ENCODE results near the gene TMEM132D.

TMEM132D gene

GRCh38 chr12:129102233-129102632 is 801.6 kb downstream of the TMEM132D start:
- no peak for DNase-seq (ENCODE audit: low spot score)

GRCh38 chr12:129101816-129102215 is 802.0 kb downstream of the TMEM132D start:
- no peak for DNase-seq (ENCODE audit: low spot score)

DNA sequence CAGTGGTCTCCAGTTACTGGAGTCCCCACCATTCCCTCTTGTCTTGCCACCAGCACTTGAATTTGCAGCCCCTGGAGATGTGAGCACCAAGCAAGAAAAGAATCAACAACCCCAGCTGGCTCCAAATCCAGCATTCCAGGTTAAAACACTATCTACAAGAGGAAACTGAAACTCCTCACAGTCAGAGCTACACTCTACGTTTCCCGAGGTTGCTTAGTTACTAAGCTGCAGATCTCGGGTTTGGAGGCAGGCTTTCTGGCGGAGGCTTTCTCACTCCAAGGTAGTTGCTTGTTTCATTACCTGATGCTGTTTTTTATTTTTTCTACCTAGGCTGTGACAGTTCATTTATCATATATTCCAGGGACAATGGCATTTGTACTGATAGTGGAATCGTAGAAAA is 802.4 kb downstream of the TMEM132D start:
- no peak for DNase-seq (ENCODE audit: low spot score)

- no peak for DNase-seq (ENCODE audit: low spot score)
Observed at GRCh38 chr12:129097451-129097850, 806.4 kb downstream of the TMEM132D start.

GRCh38 chr12:129096968-129097367 is 806.9 kb downstream of the TMEM132D start:
- DNase-seq (ENCODE audit: low spot score) = no peak

DNA sequence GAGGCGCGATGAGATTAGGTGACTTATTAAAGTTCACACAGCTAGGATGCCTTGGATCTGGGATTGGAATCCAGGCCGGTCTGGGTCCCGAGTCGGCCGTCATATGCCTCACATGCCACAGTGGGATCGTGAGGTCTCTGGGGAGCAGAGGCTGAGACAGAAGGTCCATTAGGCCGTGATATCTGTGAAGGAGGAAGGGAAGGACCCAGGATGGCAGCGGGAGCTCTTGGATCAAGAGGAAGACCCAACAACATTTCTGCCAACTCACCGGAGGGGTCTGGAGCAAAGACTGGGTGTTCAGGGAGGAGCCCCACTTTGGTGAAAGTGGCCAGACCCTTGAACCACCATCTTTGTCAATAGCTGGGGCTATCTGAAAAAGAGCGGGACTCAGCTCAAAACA is 807.6 kb downstream of the TMEM132D start:
- no peak for DNase-seq (ENCODE audit: low spot score)

GRCh38 chr12:129089576-129089975 is 814.2 kb downstream of the TMEM132D start:
- no peak for DNase-seq (ENCODE audit: low spot score)

DNA sequence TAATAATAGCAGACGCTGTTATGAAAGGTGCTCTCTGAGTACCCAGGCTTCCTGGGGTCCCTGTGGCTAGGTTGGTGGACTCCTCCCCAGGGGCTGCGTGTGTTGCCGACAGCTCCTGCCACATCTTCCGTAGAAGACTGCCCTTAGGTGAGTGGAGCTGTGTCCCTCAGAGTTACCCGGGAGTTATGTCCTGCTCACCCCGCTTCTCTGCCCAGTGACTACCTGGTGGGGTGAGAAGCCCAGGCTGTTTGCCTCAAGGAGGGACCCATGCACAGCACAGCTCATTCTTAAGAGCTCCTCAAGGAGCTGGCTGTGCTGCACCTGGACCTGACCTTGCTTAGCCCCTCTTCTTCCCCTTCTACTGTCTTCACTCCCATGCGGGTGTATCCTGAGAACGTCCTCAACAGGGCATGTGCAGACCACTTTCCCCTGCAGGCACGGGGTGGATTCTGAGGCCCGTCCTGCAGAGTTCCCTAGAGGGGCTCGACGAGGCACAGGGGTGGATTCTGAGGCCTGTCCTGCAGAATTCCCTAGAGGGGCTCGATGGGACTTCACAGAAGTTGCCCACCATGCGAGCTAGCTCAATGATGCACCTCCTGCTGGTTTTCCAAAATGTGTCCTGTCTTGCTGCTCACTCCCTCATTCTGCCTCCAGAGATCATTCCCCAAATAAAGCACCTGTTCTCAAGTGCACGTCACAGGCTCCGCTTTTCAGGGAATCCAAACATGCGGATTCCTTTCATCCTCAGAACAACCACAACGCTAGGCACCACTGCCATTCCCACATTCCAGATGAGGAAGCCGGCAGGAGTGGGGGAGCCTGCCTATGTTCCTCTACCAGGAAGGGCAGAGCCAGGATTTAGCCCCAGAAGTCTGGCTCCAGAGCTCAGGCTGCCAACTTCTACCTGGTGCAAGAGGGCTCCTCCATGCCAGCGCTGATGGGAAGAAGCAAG is 818.7 kb downstream of the TMEM132D start:
- no peak for DNase-seq (ENCODE audit: low spot score)

DNA sequence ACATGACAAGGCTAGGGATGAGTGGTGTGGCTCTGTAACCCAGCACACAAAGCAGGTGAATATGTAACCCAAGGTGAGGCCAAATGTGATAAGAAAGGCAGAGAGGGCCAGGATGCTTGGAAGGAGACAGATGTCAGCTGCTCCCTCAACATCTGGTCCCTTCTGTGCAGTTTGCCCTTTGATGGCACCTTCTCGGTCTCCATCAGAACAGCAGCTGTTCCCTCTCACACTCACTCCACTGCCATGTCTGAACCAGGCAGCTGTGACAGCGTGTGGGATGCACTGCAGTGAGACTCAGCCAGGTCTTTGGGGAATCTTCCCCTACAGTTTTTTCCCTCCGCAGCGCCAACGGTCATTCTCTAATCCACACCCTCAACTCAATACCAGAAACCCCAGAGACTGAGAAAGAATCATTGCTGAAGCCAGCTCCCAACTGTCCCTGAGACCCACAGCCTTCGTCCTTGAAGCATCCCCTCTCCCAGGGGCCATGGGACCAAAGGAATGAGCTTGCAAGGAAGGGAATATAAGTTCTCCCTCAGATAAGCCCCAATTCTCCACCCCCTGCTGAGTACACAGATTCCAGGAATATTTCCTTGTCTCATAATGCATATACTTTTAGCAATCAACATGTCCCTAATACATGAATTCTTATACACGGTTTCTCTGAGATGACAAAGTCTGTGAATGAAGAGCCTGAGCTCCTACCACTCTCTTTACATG is 820.5 kb downstream of the TMEM132D start:
- no peak for DNase-seq (ENCODE audit: low spot score)

DNA sequence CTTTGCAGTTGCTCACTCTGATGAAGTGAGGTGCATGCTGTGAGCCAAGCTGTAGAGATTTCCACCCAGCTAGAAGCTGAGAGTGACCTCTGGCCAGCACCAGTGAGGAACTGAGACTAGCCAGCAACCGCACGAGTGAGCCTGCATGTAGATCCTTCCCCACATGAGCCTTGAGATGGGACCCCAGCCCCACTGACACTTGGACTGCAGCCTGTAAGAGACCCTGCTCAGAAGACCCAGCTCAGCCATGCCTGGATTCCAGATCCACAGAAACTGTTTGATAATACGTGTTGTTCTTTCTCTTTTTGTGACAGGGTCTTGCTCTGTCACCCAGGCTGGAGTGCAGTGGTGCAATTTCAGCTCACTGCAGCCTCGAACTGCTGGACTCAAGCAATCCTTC is 821.4 kb downstream of the TMEM132D start:
- DNase-seq (ENCODE audit: low spot score) = no peak

- DNase-seq (ENCODE audit: low spot score) = no peak
Observed at GRCh38 chr12:129081755-129082250, 822.0 kb downstream of the TMEM132D start.

DNA sequence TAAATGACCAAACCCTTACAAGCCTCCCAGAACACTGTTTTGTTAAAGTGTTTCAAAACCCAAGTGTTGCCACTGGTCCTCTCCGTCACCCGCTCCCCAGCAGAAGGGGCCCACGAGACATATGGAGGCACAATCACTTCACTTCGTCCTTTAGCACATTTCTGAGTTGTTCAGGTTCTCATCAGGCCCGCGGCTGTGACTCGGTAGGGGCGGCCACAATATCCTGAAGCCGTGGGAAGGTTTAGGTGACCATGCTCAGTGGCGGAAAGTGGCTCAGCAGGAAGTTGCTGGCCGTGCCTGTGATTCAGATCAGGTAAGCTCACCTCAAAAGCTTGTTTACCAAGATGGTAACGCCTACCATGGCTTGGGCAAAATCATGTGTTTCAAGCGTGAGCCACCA is 823.0 kb downstream of the TMEM132D start:
- DNase-seq (ENCODE audit: low spot score) = no peak

DNA sequence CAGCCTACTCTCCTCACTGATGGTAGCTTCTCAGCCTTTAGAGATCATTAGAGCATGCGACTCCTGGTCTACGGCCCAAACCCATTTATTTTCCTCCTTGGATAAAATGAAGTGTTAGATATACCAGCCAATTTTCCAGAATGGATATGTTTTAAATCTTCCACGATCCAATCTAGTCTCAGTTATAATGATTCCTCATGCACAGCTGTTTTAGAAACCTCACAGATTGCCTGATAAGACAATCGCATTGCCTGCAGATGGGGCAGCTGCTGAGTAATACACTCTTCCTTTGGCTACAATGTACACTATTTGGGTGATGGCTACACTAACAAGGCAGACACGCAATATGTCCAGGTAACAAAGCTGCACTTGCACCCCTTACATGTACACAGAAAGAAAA is 823.4 kb downstream of the TMEM132D start:
- DNase-seq (ENCODE audit: low spot score) = no peak

GRCh38 chr12:129079719-129080118 is 824.1 kb downstream of the TMEM132D start:
- DNase-seq (ENCODE audit: low spot score) = no peak

DNA sequence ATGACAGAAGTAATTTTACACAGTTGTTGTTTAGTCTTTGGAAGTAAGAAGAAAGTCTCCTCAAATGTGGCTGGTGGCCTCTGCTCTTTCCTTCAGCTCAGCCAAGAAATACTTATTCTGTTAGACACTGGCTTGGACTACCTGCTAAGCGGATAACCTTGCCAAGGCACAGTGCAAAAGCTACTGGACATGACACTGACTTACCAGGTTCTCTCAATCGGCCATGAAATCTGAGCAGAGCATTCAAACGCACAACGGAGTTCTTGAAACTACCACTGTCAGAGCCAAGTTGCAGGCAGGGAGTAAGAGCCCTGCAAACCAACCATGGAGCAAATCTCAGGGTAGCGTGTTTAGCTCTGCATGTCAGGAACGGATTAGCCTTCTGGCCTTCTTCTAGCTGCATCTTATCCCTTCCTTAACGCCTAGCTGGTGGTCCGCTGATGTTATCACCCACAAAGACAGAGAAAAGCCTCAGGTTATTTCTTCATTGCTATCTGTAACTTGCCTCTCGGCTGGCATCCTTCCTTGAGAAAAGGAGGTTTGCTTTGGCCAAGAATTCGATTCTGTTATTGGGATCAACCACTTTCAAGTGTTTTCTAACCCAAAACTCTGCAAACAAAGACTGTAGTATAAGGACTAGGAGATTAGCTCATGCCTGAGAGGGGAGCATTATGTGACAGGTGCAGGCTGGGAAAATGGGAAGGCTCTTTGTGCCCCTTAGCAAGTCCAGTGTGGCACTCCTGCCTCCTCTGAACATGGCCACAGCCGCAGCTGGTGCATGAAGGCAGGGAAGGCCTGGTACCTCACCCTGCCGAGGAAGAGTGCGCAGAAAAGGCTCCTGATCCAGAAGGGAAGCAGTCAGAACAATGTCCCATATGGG is 827.1 kb downstream of the TMEM132D start:
- DNase-seq (ENCODE audit: low spot score) = no peak

DNA sequence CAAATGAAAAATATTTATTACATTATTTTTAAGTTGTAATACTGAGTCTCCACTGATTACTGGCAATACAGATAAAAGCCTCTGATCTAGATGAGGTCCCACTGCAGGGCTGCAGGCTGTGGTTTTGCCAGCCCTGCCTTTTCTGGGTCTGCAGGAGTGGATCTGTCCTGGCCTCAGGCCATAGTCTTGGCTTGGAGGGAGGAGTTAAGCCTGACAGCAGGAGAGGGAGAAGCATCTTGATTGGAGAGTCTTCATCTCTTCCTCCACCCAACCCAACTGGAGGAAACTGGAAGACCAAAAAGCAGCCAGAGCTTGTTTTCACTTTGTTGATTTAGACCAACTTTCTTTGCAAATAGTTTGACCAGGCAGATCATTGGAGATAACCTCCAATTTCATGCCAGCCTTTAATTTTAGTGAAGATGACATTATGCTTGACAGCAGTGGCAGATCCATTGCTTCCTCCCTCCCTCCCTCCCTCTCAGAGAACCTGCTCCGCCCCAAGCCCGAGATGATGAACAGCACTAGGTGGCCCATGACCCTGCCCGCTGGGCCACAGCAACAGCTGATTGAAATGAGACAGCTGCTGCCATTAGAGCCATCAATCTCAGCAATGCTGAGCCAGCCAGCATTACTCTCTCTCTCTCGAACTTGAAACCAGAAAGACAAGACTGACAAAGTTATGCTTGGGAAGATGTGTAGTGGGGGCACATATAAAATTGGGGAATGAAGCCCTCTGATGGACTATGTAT is 828.2 kb downstream of the TMEM132D start:
- no peak for DNase-seq (ENCODE audit: low spot score)

- no peak for DNase-seq (ENCODE audit: low spot score)
Observed at GRCh38 chr12:129074379-129074778, 829.4 kb downstream of the TMEM132D start.

DNA sequence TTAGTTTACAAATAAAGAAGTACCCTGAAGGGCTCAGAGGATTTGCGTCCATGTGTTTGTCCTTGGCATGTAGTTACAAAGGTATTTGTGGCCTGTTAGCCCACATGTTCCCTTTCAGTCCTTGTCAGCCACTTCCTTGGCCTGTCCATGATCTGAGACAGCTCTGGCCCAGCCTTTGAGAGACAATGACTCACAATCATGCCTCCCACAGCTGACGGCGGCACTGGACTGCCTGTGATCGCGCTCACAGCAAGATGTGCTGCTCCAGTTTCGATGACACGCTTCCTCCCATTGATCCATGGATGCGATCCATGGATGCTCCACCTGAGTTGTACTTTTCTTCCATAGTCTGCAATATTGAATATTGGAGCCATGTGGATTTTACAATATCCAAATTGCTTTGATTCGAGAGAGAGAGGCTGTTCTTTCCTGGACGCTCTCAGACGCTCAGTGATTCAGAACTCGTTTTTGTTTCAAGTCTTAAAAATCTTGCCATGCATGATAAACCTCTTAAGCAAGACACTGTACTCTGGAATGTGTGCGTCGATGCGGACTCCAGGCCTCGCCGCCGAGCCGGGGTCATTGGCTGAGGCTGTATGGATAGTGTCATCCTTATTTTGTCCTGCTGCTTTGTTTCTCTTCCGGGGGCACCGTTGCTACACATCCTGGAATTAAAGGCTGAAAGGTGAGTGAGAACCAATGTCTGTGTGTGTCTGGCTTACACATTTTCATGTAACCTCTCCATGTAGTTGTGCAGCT is 830.5 kb downstream of the TMEM132D start:
- DNase-seq (ENCODE audit: low spot score) = no peak

GRCh38 chr12:129071362-129071761 is 832.5 kb downstream of the TMEM132D start:
- no peak for DNase-seq (ENCODE audit: low spot score)

DNA sequence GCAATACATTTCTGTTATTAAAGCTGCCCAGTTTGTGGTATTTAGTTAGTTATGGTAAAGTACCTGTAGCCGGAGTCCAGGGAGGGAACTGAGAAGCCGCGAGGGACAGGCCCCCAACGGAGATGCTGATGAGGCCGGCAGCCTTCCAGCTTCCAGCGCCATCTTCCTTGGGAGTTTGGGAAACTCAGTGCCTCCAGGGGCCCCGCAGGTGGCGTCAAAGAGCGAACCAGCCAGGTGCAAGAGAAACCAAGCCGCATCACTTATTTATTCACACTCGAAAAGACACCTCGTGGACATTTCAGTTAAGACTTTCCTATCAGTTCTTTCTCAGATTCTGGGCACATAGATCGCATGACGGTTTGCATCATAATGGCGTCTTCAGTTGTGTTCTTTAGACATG is 833.9 kb downstream of the TMEM132D start:
- no peak for DNase-seq (ENCODE audit: low spot score)

DNA sequence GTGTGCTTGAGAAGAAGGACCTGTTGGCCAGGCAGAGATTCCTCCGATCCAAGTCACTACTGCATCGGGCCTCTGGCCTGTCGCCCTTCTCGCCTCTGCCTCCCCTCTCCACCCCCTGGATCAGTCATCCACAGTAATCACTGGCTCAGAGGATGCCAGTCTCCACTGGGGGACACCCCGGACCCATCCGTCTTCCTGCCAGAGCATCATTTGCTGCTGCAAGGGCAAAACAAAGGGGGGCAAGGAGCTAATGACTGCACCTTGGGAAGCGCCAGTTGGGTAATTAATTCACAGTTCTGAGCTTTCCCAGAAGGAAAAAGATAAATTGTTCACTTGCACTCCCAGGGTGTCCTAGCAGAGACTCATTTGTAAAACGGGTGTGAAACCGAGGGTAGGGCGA is 835.1 kb downstream of the TMEM132D start:
- DNase-seq (ENCODE audit: low spot score) = no peak
